CD14-positive monocyte (primary cell): Measurements from ENCODE around the gene PIK3R3. TPM values are rescaled to one million over a fixed set of nuclear protein-coding genes. Genes with fewer than 3 reads are reported as not detected.

Experiments used
- DNase-seq, 3 donors: peaks; one replicate each; pipeline ENCODE4 v3.0.0-alpha.2; 2011 to 2022
- H2AFZ ChIP-seq: 2 replicates; pipeline ENCODE4 v1.6.0; 2012; ENCODE audit warnings: mild to moderate bottlenecking, low read depth, low read length, inconsistent platforms; ENCODE audit not compliant: insufficient read depth, poor library complexity, severe bottlenecking
- H3K27ac ChIP-seq, 2 donors: 1 replicate in 1 of 2; 2 replicates in 1 of 2; pipeline ENCODE4 v1.5.1; 2012 to 2013; ENCODE audit warnings: low read length in 2 of 2, control low read depth in 1 of 2, inconsistent platforms in 1 of 2, low read depth in 1 of 2, mild to moderate bottlenecking in 1 of 2
- H3K27me3 ChIP-seq, 2 donors: one replicate each; pipeline versions ENCODE4 v1.6.0 to v1.6.1; 2011 to 2013; ENCODE audit warnings: low read length in 2 of 2; ENCODE audit not compliant: control insufficient read depth in 2 of 2, insufficient read depth in 2 of 2
- H3K36me3 ChIP-seq, 2 donors: replicated peaks in 1 of 2; 1 replicate in 1 of 2; 2 replicates in 1 of 2; pipeline versions ENCODE4 v1.5.1 to v1.6.1; 2012 to 2013; ENCODE audit warnings: low read length in 2 of 2, control low read depth in 1 of 2, inconsistent platforms in 1 of 2, mild to moderate bottlenecking in 1 of 2; ENCODE audit not compliant: insufficient read depth in 2 of 2, control insufficient read depth in 1 of 2
- H3K4me1 ChIP-seq, 2 donors: 1 replicate in 1 of 2; 2 replicates in 1 of 2; pipeline versions ENCODE4 v1.5.1 to v1.6.1; 2012 to 2013; ENCODE audit warnings: low read length in 2 of 2, control low read depth in 1 of 2, inconsistent platforms in 1 of 2, mild to moderate bottlenecking in 1 of 2, moderate library complexity in 1 of 2; ENCODE audit not compliant: insufficient read depth in 2 of 2, control insufficient read depth in 1 of 2
- H3K4me2 ChIP-seq: replicated peaks from 2 replicates; pipeline ENCODE3; 2012; ENCODE audit warnings: low read length, moderate library complexity, mild to moderate bottlenecking; ENCODE audit not compliant: poor library complexity, severe bottlenecking; ENCODE audit errors: extremely low read depth
- H3K4me3 ChIP-seq, 3 experiments: fragments of 200-600 bp in 1 of 3; sonication (generic) in 1 of 3; replicated peaks in 1 of 3; 1 replicate in 2 of 3; 2 replicates in 1 of 3; pipeline ENCODE4 v1.5.1; 2011 to 2013; ENCODE audit warnings: low read length in 3 of 3, mild to moderate bottlenecking in 3 of 3, control low read depth in 2 of 3, low read depth in 2 of 3, inconsistent platforms in 1 of 3, moderate library complexity in 1 of 3
- H3K79me2 ChIP-seq: 2 replicates; pipeline ENCODE4 v1.6.0; 2012; ENCODE audit warnings: mild to moderate bottlenecking, control low read depth, inconsistent platforms, low read length, moderate library complexity; ENCODE audit not compliant: insufficient read depth
- H3K9ac ChIP-seq: 2 replicates; pipeline ENCODE4 v1.6.0; 2017; ENCODE audit warnings: low read length, mild to moderate bottlenecking; ENCODE audit not compliant: insufficient read depth, poor library complexity, severe bottlenecking
- H3K9me3 ChIP-seq, 2 donors: replicated peaks in 1 of 2; 1 replicate in 1 of 2; 2 replicates in 1 of 2; pipeline versions ENCODE4 v1.5.1 to v1.6.1; 2012 to 2013; ENCODE audit warnings: low read length in 2 of 2, control low read depth in 1 of 2; ENCODE audit not compliant: control insufficient read depth in 1 of 2, insufficient read depth in 1 of 2
- H4K20me1 ChIP-seq: 2 replicates; pipeline ENCODE4 v1.6.0; 2012; ENCODE audit warnings: mild to moderate bottlenecking, low read length, control low read depth, moderate library complexity; ENCODE audit not compliant: insufficient read depth
- H3K27ac Mint-ChIP-seq, 7 donors: one replicate each; pipeline ENCODE4 v1.8.0; 2020; ENCODE audit warnings: mild to moderate bottlenecking in 7 of 7, mixed read lengths in 7 of 7, moderate library complexity in 6 of 7, inconsistent platforms in 2 of 7
- H3K27me3 Mint-ChIP-seq, 3 donors: one replicate each; pipeline ENCODE4 v1.8.0; 2021 to 2022; ENCODE audit warnings: low read depth in 3 of 3, mild to moderate bottlenecking in 3 of 3, mixed read lengths in 3 of 3, moderate library complexity in 3 of 3, inconsistent platforms in 1 of 3
- H3K36me3 Mint-ChIP-seq, 2 donors: one replicate each; pipeline ENCODE4 v1.8.0; 2020; ENCODE audit warnings: mixed read lengths in 2 of 2, inconsistent platforms in 1 of 2, mild to moderate bottlenecking in 1 of 2
- H3K4me1 Mint-ChIP-seq: one replicate; pipeline ENCODE4 v1.8.0; 2020; ENCODE audit warnings: mild to moderate bottlenecking, mixed read lengths
- H3K4me3 Mint-ChIP-seq, 2 donors: one replicate each; pipeline ENCODE4 v1.8.0; 2020; ENCODE audit warnings: mild to moderate bottlenecking in 2 of 2, mixed read lengths in 2 of 2, moderate library complexity in 1 of 2
- H3K9me3 Mint-ChIP-seq, 7 donors: one replicate each; pipeline ENCODE4 v1.8.0; 2020 to 2022; ENCODE audit warnings: mixed read lengths in 7 of 7, mild to moderate bottlenecking in 6 of 7, moderate library complexity in 6 of 7, inconsistent platforms in 2 of 7
- CTCF ChIP-seq: fragments of 200-600 bp; IDR thresholded peaks from one replicate; pipeline ENCODE4 v1.8.0; 2022; ENCODE audit warnings: antibody characterized with exemption, mild to moderate bottlenecking
- WGBS: methylation state at CpG from one replicate; pipeline ENCODE4 v1.1.5; 2013; ENCODE audit warnings: missing lambda C conversion rate; ENCODE audit not compliant: insufficient coverage; 5-methylcytosine and 5-hydroxymethylcytosine counted together
- intact Hi-C, 2 donors: fragments of 100-400 bp; cut with micrococcal nuclease; formaldehyde crosslinking; loops; one replicate each; pipeline versions ENCODE4 v1.15.0 to v1.15.1; 2023
- polyA plus RNA-seq, 3 donors: library from polyadenylated mRNA; depleted of rRNA in 1 of 3; unstranded in 2 of 3; stranded (reverse) in 1 of 3; fragments of 300-500 nt in 2 of 3; fragments of >200 nt in 1 of 3; fragmentation: Illumina TruSeq in 2 of 3; gene quantifications; 1 replicate in 2 of 3; 2 replicates in 1 of 3; pipeline ENCODE4 v1.2.3, GENCODE V29; 2012 to 2021

Gene PIK3R3
- polyA plus RNA-seq, 3 donors: 0.09 to 0.28 (median 0.17) TPM

- Mint-ChIP-seq H3K9me3 (no peaks in the 10 kb centered on the region), H3K4me1 (peaks cover 9% of the 10 kb centered on the region), H3K36me3 (no peaks in the 10 kb centered on the region), H3K27ac (no peak overlapping the region), H3K27me3 (peaks cover 0 to 4% (median 2%) of the 10 kb centered on the region in 3 donors), H3K4me3 (no peak overlapping the region)
- H3K4me3 ChIP-seq: no peak overlapping the region
- no peaks in the 10 kb centered on the region for H4K20me1 ChIP-seq
- intact Hi-C loops: no loop called here
- TF ChIP-seq CTCF: no peak
- no peak overlapping the region for H3K4me2 ChIP-seq
- H3K36me3 ChIP-seq: no peaks in the 10 kb centered on the region
- no CpG with 5 or more reads among the region's 5 CpGs for WGBS
- no peaks in the 10 kb centered on the region for H3K79me2 ChIP-seq
- H2AFZ ChIP-seq: no peak overlapping the region
- no peak overlapping the region for H3K9ac ChIP-seq
- H3K27ac ChIP-seq: no peak overlapping the region
- no peaks in the 10 kb centered on the region for H3K9me3 ChIP-seq
- no peak for DNase-seq
- H3K4me1 ChIP-seq: peaks cover 5% of the 10 kb centered on the region in 2 donors
- H3K27me3 ChIP-seq: no peaks in the 10 kb centered on the region
Measured at GRCh38 chr1:46117810-46118494, 14.5 kb downstream of the PIK3R3 start.

- H3K9ac ChIP-seq: no peak overlapping the region
- Mint-ChIP-seq H3K27me3 (no peaks in the 10 kb centered on the region), H3K9me3 (no peaks in the 10 kb centered on the region), H3K36me3 (no peaks in the 10 kb centered on the region), H3K4me3 (no peak overlapping the region), H3K4me1 (peaks cover 9% of the 10 kb centered on the region), H3K27ac (no peak overlapping the region)
- H3K79me2 ChIP-seq: no peaks in the 10 kb centered on the region
- no peak overlapping the region for H2AFZ ChIP-seq
- intact Hi-C loops: no loop called here
- peaks cover 5% of the 10 kb centered on the region in 2 donors for H3K4me1 ChIP-seq
- H3K4me3 ChIP-seq: no peak overlapping the region
- H4K20me1 ChIP-seq: no peaks in the 10 kb centered on the region
- H3K4me2 ChIP-seq: no peak overlapping the region
- TF ChIP-seq CTCF: no peak
- no CpG with 5 or more reads among the region's 2 CpGs for WGBS
- H3K36me3 ChIP-seq: no peaks in the 10 kb centered on the region
- no peaks in the 10 kb centered on the region for H3K27me3 ChIP-seq
- H3K9me3 ChIP-seq: no peaks in the 10 kb centered on the region
- no peak overlapping the region for H3K27ac ChIP-seq
- no peak for DNase-seq
Measured at GRCh38 chr1:46114925-46115603, 17.4 kb downstream of the PIK3R3 start.
